HG02798 (cell line): ENCODE data around the gene CLDN11.

ENCODE experiments used
- ATAC-seq: cut with Tn5 transposase; IDR thresholded peaks from one replicate; pipeline ENCODE4 v1.9.1; 2021; ENCODE audit warnings: mild to moderate bottlenecking; ENCODE audit not compliant: unreplicated experiment, poor library complexity

Gene CLDN11

GRCh38 chr3:170418422-170419398 is at the start of gene CLDN11:
Gene CLDN11 (plus strand): TSS chr3:170418868. CDS start chr3:170419067, 199 bp downstream.
- no peak for ATAC-seq

GRCh38 chr3:170368921-170369320 is 49.7 kb upstream of the CLDN11 start:
- no peak for ATAC-seq

DNA sequence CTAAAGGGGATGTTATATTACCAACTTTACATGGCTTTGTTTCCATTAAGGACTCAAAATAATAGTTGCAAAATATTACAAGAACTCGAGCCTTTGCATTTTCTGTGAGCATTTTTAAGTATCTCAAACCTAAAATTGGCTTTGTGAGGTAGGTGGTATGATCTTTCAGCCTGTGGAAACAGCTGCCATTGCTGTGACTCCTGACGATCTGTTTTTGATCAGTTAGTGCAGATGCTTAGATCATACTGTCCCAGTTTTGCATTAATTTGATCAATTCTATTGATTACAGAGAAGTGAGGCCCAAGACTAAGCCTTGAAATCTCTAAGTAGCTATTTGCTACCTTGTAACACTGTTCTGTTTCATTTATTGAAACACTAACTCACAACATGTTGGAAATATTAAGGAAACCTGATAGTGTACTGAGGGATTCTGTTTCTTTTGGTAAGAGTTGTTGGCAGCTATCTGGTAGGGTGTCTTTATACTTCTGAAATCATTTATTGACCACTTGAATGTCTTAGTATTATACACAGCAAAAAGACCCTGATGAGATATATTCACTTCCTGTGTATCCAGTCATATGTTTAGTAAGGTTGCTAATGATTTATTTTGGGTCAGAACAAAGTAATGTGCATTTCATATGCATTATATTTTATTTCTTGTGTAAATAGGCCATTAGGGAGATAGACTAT is 46.3 kb upstream of the CLDN11 start:
- ATAC-seq: no peak

GRCh38 chr3:170383567-170383966 is 35.1 kb upstream of the CLDN11 start:
- no peak for ATAC-seq

GRCh38 chr3:170386468-170386867 is 32.2 kb upstream of the CLDN11 start:
- no peak for ATAC-seq

GRCh38 chr3:170387950-170388349 is 30.7 kb upstream of the CLDN11 start:
- ATAC-seq: no peak

- no peak for ATAC-seq
These were observed 27.6 kb upstream of the CLDN11 start for GRCh38 chr3:170391108-170391507.

DNA sequence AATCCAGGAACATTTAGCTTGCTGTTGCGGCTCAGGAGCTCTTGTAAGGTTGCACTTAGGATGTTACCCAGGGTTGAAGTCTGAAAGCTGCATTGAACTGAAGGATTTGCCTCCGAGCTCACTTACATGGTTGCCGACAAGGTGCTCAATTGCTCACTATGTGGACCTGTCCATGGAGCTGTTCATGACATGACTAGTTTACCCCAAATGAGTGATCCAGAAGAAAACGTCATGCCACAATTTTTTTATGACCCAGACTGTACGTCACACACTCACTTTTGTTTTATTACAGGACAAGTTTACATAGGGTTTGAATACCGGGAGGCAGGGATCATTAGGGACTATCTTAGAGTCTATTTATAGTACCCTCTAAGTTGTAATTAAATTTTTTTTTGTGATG is 21.0 kb upstream of the CLDN11 start:
- no peak for ATAC-seq

- no peak for ATAC-seq
These were observed 13.6 kb upstream of the CLDN11 start for GRCh38 chr3:170405101-170405500.

- no peak for ATAC-seq
These were observed 8.1 kb upstream of the CLDN11 start for GRCh38 chr3:170410428-170411029.

GRCh38 chr3:170413291-170413690 is 5.4 kb upstream of the CLDN11 start:
- no peak for ATAC-seq

- peak; percentile 69 for ATAC-seq
These were observed 4.4 kb upstream of the CLDN11 start for GRCh38 chr3:170414202-170414663.

DNA sequence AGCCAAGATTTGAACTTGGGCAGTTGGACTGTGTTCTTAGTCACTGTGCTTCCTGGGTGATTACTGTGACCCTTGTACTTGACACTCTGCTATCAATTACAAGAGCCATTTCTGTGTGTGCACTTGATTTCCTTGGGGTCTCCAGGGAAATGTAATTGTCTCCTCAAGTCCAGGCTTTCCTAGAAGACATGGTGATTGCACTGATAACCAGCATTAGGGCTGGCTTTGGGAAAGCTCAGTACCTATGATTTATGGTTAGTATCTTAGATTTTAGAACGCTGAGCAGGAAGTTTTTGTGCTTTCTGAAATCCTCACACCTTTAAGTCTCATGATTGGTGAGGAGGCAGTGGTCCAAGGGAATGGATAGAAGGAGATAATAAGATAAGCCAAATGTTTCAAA is 1.6 kb upstream of the CLDN11 start:
- no peak for ATAC-seq

- ATAC-seq: no peak
These were observed 954 bp downstream of the CLDN11 start for GRCh38 chr3:170419557-170420087.

GRCh38 chr3:170420307-170420821 is 1.7 kb downstream of the CLDN11 start:
- no peak for ATAC-seq

- no peak for ATAC-seq
These were observed 2.5 kb downstream of the CLDN11 start for GRCh38 chr3:170421111-170421641.

GRCh38 chr3:170421758-170422157 is 3.1 kb downstream of the CLDN11 start:
- ATAC-seq: no peak

GRCh38 chr3:170423001-170423615 is 4.4 kb downstream of the CLDN11 start:
- no peak for ATAC-seq

GRCh38 chr3:170424879-170425278 is 6.2 kb downstream of the CLDN11 start:
- no peak for ATAC-seq
